ENCODE measurements around the gene PTPRT.

DNA sequence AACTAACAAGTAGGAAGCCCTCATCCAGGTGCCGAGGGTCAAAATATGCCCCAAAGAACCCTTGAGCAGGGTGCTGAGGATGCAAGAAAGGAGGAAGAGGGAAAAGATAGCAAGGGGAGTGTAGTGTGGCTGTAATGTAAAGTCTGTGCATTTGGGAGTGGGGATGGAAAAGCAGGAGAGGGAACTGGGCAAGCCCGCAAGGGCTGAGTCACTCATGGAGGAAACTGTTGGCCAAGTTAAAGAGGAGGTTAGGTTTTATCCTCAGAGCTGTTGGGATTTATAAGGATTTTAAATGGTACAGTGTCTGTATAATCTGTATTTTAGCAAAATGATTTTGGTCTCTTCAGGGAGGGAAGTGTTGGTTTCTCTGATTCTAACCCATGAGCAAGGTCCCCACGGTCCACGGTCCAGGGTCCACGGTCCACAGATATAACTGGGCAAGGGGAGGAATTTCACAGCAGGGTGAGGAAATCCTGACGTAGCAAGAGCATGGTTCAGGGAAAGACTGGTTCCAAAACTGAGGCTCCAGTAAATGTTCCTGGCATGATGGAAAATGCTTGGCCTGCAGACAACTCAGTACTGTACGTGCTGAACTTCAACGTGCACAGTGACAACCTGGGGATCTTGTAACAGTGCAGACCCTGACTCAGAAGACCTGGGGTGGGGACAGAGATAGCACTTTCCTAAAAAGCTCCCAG is 759.8 kb downstream of the PTPRT start:
- TF ChIP-seq, protein P1, sequence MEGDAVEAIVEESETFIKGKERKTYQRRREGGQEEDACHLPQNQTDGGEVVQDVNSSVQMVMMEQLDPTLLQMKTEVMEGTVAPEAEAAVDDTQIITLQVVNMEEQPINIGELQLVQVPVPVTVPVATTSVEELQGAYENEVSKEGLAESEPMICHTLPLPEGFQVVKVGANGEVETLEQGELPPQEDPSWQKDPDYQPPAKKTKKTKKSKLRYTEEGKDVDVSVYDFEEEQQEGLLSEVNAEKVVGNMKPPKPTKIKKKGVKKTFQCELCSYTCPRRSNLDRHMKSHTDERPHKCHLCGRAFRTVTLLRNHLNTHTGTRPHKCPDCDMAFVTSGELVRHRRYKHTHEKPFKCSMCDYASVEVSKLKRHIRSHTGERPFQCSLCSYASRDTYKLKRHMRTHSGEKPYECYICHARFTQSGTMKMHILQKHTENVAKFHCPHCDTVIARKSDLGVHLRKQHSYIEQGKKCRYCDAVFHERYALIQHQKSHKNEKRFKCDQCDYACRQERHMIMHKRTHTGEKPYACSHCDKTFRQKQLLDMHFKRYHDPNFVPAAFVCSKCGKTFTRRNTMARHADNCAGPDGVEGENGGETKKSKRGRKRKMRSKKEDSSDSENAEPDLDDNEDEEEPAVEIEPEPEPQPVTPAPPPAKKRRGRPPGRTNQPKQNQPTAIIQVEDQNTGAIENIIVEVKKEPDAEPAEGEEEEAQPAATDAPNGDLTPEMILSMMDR (IDR thresholded peaks at IDR 0.05), result no peak
- TF ChIP-seq POLR2A (IDR thresholded peaks at IDR 0.05), result no peak

All from Peyer's patch (tissue), 4 donors.